ENCODE measurements around the gene VWA3B.

The VWA3B gene

DNA sequence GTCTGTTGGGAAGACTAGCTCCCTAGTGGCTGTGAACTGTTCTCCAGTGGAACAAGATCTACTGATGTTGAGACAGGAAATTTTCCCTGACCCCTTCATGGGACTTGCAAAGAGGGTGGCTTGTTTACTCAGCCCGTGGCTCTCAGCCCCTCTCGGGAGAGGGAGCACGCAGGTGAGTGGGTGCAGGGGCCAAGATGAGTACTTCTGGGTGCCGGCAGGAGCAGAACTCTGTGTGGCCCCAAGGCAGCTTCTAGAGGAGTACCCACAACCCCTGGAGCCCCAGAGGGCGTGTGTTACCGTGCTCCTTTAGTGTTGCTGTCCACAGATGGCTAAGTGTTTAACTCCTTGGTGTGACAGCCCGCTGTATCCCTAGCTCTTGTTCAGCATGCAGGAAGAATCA, 191.1 kb downstream of the VWA3B start:
- no peak for ATAC-seq
- TF ChIP-seq, protein P1, sequence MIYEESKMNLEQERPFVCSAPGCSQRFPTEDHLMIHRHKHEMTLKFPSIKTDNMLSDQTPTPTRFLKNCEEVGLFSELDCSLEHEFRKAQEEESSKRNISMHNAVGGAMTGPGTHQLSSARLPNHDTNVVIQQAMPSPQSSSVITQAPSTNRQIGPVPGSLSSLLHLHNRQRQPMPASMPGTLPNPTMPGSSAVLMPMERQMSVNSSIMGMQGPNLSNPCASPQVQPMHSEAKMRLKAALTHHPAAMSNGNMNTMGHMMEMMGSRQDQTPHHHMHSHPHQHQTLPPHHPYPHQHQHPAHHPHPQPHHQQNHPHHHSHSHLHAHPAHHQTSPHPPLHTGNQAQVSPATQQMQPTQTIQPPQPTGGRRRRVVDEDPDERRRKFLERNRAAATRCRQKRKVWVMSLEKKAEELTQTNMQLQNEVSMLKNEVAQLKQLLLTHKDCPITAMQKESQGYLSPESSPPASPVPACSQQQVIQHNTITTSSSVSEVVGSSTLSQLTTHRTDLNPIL (CRISPR knock-in tag; IDR thresholded peaks at IDR 0.05; ENCODE audit: low read depth): no peak
- TF ChIP-seq, protein P2, sequence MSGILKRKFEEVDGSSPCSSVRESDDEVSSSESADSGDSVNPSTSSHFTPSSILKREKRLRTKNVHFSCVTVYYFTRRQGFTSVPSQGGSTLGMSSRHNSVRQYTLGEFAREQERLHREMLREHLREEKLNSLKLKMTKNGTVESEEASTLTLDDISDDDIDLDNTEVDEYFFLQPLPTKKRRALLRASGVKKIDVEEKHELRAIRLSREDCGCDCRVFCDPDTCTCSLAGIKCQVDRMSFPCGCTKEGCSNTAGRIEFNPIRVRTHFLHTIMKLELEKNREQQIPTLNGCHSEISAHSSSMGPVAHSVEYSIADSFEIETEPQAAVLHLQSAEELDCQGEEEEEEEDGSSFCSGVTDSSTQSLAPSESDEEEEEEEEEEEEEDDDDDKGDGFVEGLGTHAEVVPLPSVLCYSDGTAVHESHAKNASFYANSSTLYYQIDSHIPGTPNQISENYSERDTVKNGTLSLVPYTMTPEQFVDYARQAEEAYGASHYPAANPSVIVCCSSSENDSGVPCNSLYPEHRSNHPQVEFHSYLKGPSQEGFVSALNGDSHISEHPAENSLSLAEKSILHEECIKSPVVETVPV (CRISPR knock-in tag; IDR thresholded peaks at IDR 0.05): no peak
- TF ChIP-seq ZFP30 (CRISPR knock-in tag; IDR thresholded peaks at IDR 0.05): no peak

DNA sequence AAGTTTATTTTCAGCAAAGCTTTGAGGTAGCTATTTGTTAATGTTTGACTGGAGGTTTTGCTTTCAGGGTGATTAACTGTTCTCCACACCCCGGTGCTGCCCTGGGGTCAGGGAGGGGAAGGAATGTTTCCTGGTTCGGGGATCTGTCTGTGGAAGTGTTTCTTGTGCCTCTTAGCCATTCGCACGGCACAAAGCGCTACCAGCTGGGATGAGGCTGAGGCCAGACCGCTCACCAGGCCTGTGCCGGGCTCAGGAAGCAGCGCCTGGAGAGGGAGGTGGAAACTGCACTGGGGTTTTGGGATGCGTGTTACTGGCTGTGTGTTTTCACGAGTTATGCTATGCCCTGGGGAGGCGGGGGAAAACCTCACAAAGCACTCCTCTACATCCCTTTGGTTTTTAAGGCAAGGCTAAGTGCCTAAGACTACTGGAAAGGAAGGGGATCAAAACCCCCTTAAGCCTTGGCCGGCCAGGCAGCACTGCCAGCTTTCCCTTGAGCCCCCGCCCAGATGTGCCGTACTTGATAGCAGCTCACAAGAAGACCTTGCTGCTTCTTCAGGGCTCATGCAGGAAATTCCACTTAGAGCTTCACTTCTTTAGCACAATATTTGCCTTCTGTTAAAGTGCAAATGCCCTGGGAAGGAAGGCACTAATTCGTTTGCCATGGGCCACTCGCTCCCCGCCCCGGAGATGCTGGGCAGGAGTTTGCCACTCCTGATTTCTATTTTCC, 193.6 kb downstream of the VWA3B start:
- no peak for ATAC-seq

DNA sequence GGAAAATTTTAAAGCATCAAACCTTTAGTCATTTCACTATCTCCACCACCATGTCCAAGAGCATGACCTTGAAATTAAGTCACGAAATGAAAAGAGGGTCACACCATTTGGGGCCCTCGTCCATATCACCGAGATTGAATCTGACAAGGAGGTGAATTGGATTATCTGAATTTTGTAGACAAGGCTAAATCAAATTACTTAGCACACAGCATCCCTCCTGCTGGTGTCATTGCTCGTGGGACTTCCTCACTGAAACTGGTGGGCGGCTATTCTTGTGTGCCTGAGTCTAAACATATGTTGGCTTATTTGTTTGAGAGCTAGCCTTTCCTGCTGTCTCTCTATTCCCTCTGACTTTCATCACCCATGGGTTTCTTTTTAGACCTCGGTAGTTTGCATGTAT, 194.6 kb downstream of the VWA3B start:
- no peak for ATAC-seq
- TF ChIP-seq BACH2 (CRISPR knock-in tag; IDR thresholded peaks at IDR 0.05; ENCODE audit: borderline replicate concordance) (no peak), ARNTL (CRISPR knock-in tag; IDR thresholded peaks at IDR 0.05; ENCODE audit: borderline replicate concordance, low read depth) (no peak), GLIS3 (CRISPR knock-in tag; IDR thresholded peaks at IDR 0.05) (no peak), PPARA (CRISPR knock-in tag; IDR thresholded peaks at IDR 0.05; ENCODE audit: borderline replicate concordance) (no peak), ISL1 (CRISPR knock-in tag; IDR thresholded peaks at IDR 0.05) (no peak), ZNF70 (CRISPR knock-in tag; IDR thresholded peaks at IDR 0.05) (no peak), CSDC2 (CRISPR knock-in tag; IDR thresholded peaks at IDR 0.05) (no peak), ZNF8 (CRISPR knock-in tag; IDR thresholded peaks at IDR 0.05) (no peak)
- TF ChIP-seq, protein P2 (CRISPR knock-in tag; IDR thresholded peaks at IDR 0.05): no peak
- TF ChIP-seq, protein P3, sequence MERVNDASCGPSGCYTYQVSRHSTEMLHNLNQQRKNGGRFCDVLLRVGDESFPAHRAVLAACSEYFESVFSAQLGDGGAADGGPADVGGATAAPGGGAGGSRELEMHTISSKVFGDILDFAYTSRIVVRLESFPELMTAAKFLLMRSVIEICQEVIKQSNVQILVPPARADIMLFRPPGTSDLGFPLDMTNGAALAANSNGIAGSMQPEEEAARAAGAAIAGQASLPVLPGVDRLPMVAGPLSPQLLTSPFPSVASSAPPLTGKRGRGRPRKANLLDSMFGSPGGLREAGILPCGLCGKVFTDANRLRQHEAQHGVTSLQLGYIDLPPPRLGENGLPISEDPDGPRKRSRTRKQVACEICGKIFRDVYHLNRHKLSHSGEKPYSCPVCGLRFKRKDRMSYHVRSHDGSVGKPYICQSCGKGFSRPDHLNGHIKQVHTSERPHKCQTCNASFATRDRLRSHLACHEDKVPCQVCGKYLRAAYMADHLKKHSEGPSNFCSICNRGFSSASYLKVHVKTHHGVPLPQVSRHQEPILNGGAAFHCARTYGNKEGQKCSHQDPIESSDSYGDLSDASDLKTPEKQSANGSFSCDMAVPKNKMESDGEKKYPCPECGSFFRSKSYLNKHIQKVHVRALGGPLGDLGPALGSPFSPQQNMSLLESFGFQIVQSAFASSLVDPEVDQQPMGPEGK (CRISPR knock-in tag; IDR thresholded peaks at IDR 0.05; ENCODE audit: borderline replicate concordance): no peak

More for the DNA sequence above, 193.6 kb downstream of the VWA3B start:
- TF ChIP-seq TOX (CRISPR knock-in tag; IDR thresholded peaks at IDR 0.05; ENCODE audit: borderline replicate concordance) (no peak), ARNTL (CRISPR knock-in tag; IDR thresholded peaks at IDR 0.05; ENCODE audit: borderline replicate concordance, low read depth) (no peak), ZC3H10 (CRISPR knock-in tag; IDR thresholded peaks at IDR 0.05) (no peak), PPARA (CRISPR knock-in tag; IDR thresholded peaks at IDR 0.05; ENCODE audit: borderline replicate concordance) (no peak), CSDC2 (CRISPR knock-in tag; IDR thresholded peaks at IDR 0.05) (no peak), ESRRG (CRISPR knock-in tag; IDR thresholded peaks at IDR 0.05) (no peak), ZFP30 (CRISPR knock-in tag; IDR thresholded peaks at IDR 0.05) (no peak), RARB (CRISPR knock-in tag; IDR thresholded peaks at IDR 0.05) (no peak), ZNF70 (CRISPR knock-in tag; IDR thresholded peaks at IDR 0.05) (no peak), TCF4 (CRISPR knock-in tag; IDR thresholded peaks at IDR 0.05; ENCODE audit: borderline replicate concordance) (no peak), ZNF565 (CRISPR knock-in tag; conservative IDR thresholded peaks at IDR 0.05; ENCODE audit: low read depth) (no peak), ZNF8 (CRISPR knock-in tag; IDR thresholded peaks at IDR 0.05) (no peak)
- TF ChIP-seq, protein P2 (CRISPR knock-in tag; IDR thresholded peaks at IDR 0.05): no peak

DNA sequence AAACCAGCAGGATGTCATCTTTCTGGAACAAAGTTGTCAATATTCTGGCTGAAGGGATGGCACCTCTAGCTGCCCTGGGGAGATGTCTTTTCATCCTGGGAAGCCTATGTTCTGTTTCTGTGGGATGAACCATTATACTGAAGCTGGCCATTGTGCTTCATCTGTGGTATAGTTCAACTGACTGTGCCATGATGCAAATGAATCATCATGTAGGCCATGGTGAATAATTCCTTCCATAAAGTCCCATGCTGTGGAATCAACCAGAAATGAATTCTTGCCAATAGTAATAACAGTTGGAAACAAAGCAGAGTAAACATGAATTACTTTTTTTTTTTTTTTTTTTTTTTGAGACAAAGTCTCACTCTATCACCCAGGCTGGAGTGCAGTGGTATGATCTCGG, 195.1 kb downstream of the VWA3B start:
- no peak for ATAC-seq
- no peak for TF ChIP-seq RARB (CRISPR knock-in tag; IDR thresholded peaks at IDR 0.05)
- TF ChIP-seq ESRRG (CRISPR knock-in tag; IDR thresholded peaks at IDR 0.05): no peak
- no peak for TF ChIP-seq ZC3H10 (CRISPR knock-in tag; IDR thresholded peaks at IDR 0.05)
- TF ChIP-seq ZNF8 (CRISPR knock-in tag; IDR thresholded peaks at IDR 0.05): no peak
- no peak for TF ChIP-seq PPARA (CRISPR knock-in tag; IDR thresholded peaks at IDR 0.05; ENCODE audit: borderline replicate concordance)
- TF ChIP-seq SNAI2 (CRISPR knock-in tag; IDR thresholded peaks at IDR 0.05): no peak
- no peak for TF ChIP-seq BACH2 (CRISPR knock-in tag; IDR thresholded peaks at IDR 0.05; ENCODE audit: borderline replicate concordance)
- TF ChIP-seq ZFP3 (CRISPR knock-in tag; IDR thresholded peaks at IDR 0.05): no peak
- no peak for TF ChIP-seq GLIS3 (CRISPR knock-in tag; IDR thresholded peaks at IDR 0.05)
- TF ChIP-seq ISL1 (CRISPR knock-in tag; IDR thresholded peaks at IDR 0.05): no peak
- no peak for TF ChIP-seq ARNTL (CRISPR knock-in tag; IDR thresholded peaks at IDR 0.05; ENCODE audit: borderline replicate concordance, low read depth)
- TF ChIP-seq TOX (CRISPR knock-in tag; IDR thresholded peaks at IDR 0.05; ENCODE audit: borderline replicate concordance): no peak

All from SK-N-SH treated with all-trans-retinoic acid at 6 μM for 48 hours (cell line).